Measurements from ENCODE around the gene IMMP2L. TPM values are rescaled to one million over a fixed set of nuclear protein-coding genes. Genes with fewer than 3 reads are reported as not detected.
A peak's percentile ranks its signal among the peaks of the same experiment; 100 is the strongest.

Gene IMMP2L
- polyA plus RNA-seq, 4 donors = 10.5 to 20.1 (median 14.1) TPM

- FAIRE-seq (no peak), DNase-seq (no peak)
- Histone ChIP-seq H3K4me1 (ENCODE audit: control insufficient read depth in 3 of 3, insufficient read depth in 2 of 3, low read depth in 1 of 3, low read length in 2 of 3) (peaks cover 0 to 3% (median 0%) of the 10 kb centered on the region in 3 donors), H3K4me3 (ENCODE audit: low read depth in 1 of 3, low read length in 3 of 3) (no peak overlapping the region), H3K36me3 (ENCODE audit: control insufficient read depth in 3 of 3, insufficient read depth in 2 of 3, low read depth in 1 of 3, low read length in 3 of 3) (no peaks in the 10 kb centered on the region), H3K27me3 (ENCODE audit: control insufficient read depth in 3 of 3, insufficient read depth in 3 of 3, low read length in 3 of 3) (no peaks in the 10 kb centered on the region), H3K27ac (ENCODE audit: low read depth in 1 of 3, low read length in 2 of 3) (no peak overlapping the region), H3K9me3 (ENCODE audit: control insufficient read depth in 2 of 2, insufficient read depth in 1 of 2, low read depth in 1 of 2, low read length in 1 of 2) (no peaks in the 10 kb centered on the region)
- WGBS, 3 donors = 90 to 100% (median 93%) methylated on average over 3 of the region's 3 CpGs
These were observed 178.0 kb downstream of the IMMP2L start for GRCh38 chr7:111384065-111384891.

- FAIRE-seq = no peak
- H3K9me3 ChIP-seq (ENCODE audit: control insufficient read depth in 2 of 2, insufficient read depth in 1 of 2, low read depth in 1 of 2, low read length in 1 of 2) = no peaks in the 10 kb centered on the region
These were observed 179.2 kb downstream of the IMMP2L start for GRCh38 chr7:111383133-111383532.

GRCh38 chr7:111381590-111381989 is 180.7 kb downstream of the IMMP2L start:
- H3K27ac ChIP-seq (ENCODE audit: low read depth in 1 of 3, low read length in 2 of 3) = no peak overlapping the region
- H3K27me3 ChIP-seq (ENCODE audit: control insufficient read depth in 3 of 3, insufficient read depth in 3 of 3, low read length in 3 of 3) = no peaks in the 10 kb centered on the region
- FAIRE-seq (no peak), DNase-seq (no peak)
- H3K36me3 ChIP-seq (ENCODE audit: control insufficient read depth in 3 of 3, insufficient read depth in 2 of 3, low read depth in 1 of 3, low read length in 3 of 3) = no peaks in the 10 kb centered on the region
- H3K4me3 ChIP-seq (ENCODE audit: low read depth in 1 of 3, low read length in 3 of 3) = no peak overlapping the region
- H3K9me3 ChIP-seq (ENCODE audit: control insufficient read depth in 2 of 2, insufficient read depth in 1 of 2, low read depth in 1 of 2, low read length in 1 of 2) = no peaks in the 10 kb centered on the region
- H3K4me1 ChIP-seq (ENCODE audit: control insufficient read depth in 3 of 3, insufficient read depth in 2 of 3, low read depth in 1 of 3, low read length in 2 of 3) = peaks cover 0 to 3% (median 0%) of the 10 kb centered on the region in 3 donors
- WGBS, 3 donors = 92 to 96% (median 95%) methylated on average over 2 of the region's 2 CpGs

More at GRCh38 chr7:111383133-111383532, 179.2 kb downstream of the IMMP2L start:
- 97 to 99% (median 98%) methylated on average over 3 of the region's 3 CpGs for WGBS, 3 donors
- Histone ChIP-seq H3K27me3 (ENCODE audit: control insufficient read depth in 3 of 3, insufficient read depth in 3 of 3, low read length in 3 of 3) (no peaks in the 10 kb centered on the region), H3K4me1 (ENCODE audit: control insufficient read depth in 3 of 3, insufficient read depth in 2 of 3, low read depth in 1 of 3, low read length in 2 of 3) (peaks cover 0 to 3% (median 0%) of the 10 kb centered on the region in 3 donors), H3K4me3 (ENCODE audit: low read depth in 1 of 3, low read length in 3 of 3) (no peak overlapping the region), H3K27ac (ENCODE audit: low read depth in 1 of 3, low read length in 2 of 3) (no peak overlapping the region), H3K36me3 (ENCODE audit: control insufficient read depth in 3 of 3, insufficient read depth in 2 of 3, low read depth in 1 of 3, low read length in 3 of 3) (no peaks in the 10 kb centered on the region)
- DNase-seq = no peak

GRCh38 chr7:111380945-111381344 is 181.3 kb downstream of the IMMP2L start:
- no peak overlapping the region for H3K4me3 ChIP-seq (ENCODE audit: low read depth in 1 of 3, low read length in 3 of 3)
- no peaks in the 10 kb centered on the region for H3K9me3 ChIP-seq (ENCODE audit: control insufficient read depth in 2 of 2, insufficient read depth in 1 of 2, low read depth in 1 of 2, low read length in 1 of 2)
- FAIRE-seq (no peak), DNase-seq (peak; percentile 85 to 88)
- no peaks in the 10 kb centered on the region for H3K36me3 ChIP-seq (ENCODE audit: control insufficient read depth in 3 of 3, insufficient read depth in 2 of 3, low read depth in 1 of 3, low read length in 3 of 3)
- 40 to 71% (median 49%) methylated on average over 4 of the region's 4 CpGs for WGBS, 3 donors
- H3K27ac ChIP-seq (ENCODE audit: low read depth in 1 of 3, low read length in 2 of 3) = peak overlapping the region in 1 of 3 donors; percentile 64
- peaks cover 0 to 3% (median 0%) of the 10 kb centered on the region in 3 donors for H3K4me1 ChIP-seq (ENCODE audit: control insufficient read depth in 3 of 3, insufficient read depth in 2 of 3, low read depth in 1 of 3, low read length in 2 of 3)
- H3K27me3 ChIP-seq (ENCODE audit: control insufficient read depth in 3 of 3, insufficient read depth in 3 of 3, low read length in 3 of 3) = no peaks in the 10 kb centered on the region

GRCh38 chr7:111374027-111374426 is 188.3 kb downstream of the IMMP2L start:
- FAIRE-seq = no peak

GRCh38 chr7:111371437-111371836 is 190.9 kb downstream of the IMMP2L start:
- FAIRE-seq = no peak
- Histone ChIP-seq H3K4me3 (ENCODE audit: low read depth in 1 of 3, low read length in 3 of 3) (no peak overlapping the region), H3K4me1 (ENCODE audit: control insufficient read depth in 3 of 3, insufficient read depth in 2 of 3, low read depth in 1 of 3, low read length in 2 of 3) (no peaks in the 10 kb centered on the region), H3K36me3 (ENCODE audit: control insufficient read depth in 3 of 3, insufficient read depth in 2 of 3, low read depth in 1 of 3, low read length in 3 of 3) (no peaks in the 10 kb centered on the region), H3K27me3 (ENCODE audit: control insufficient read depth in 3 of 3, insufficient read depth in 3 of 3, low read length in 3 of 3) (no peaks in the 10 kb centered on the region), H3K9me3 (ENCODE audit: control insufficient read depth in 2 of 2, insufficient read depth in 1 of 2, low read depth in 1 of 2, low read length in 1 of 2) (no peaks in the 10 kb centered on the region), H3K27ac (ENCODE audit: low read depth in 1 of 3, low read length in 2 of 3) (no peak overlapping the region)
- DNase-seq = no peak
- WGBS, 3 donors = 95 to 100% (median 97%) methylated on average over 1 of the region's 1 CpG

More at GRCh38 chr7:111374027-111374426, 188.3 kb downstream of the IMMP2L start:
- Histone ChIP-seq H3K27ac (ENCODE audit: low read depth in 1 of 3, low read length in 2 of 3) (no peak overlapping the region), H3K9me3 (ENCODE audit: control insufficient read depth in 2 of 2, insufficient read depth in 1 of 2, low read depth in 1 of 2, low read length in 1 of 2) (no peaks in the 10 kb centered on the region), H3K4me3 (ENCODE audit: low read depth in 1 of 3, low read length in 3 of 3) (no peak overlapping the region), H3K27me3 (ENCODE audit: control insufficient read depth in 3 of 3, insufficient read depth in 3 of 3, low read length in 3 of 3) (no peaks in the 10 kb centered on the region), H3K4me1 (ENCODE audit: control insufficient read depth in 3 of 3, insufficient read depth in 2 of 3, low read depth in 1 of 3, low read length in 2 of 3) (no peaks in the 10 kb centered on the region), H3K36me3 (ENCODE audit: control insufficient read depth in 3 of 3, insufficient read depth in 2 of 3, low read depth in 1 of 3, low read length in 3 of 3) (no peaks in the 10 kb centered on the region)
- no peak for DNase-seq

GRCh38 chr7:111370002-111370401 is 192.3 kb downstream of the IMMP2L start:
- H3K36me3 ChIP-seq (ENCODE audit: control insufficient read depth in 3 of 3, insufficient read depth in 2 of 3, low read depth in 1 of 3, low read length in 3 of 3) = no peaks in the 10 kb centered on the region
- DNase-seq = no peak
- no peak overlapping the region for H3K27ac ChIP-seq (ENCODE audit: low read depth in 1 of 3, low read length in 2 of 3)
- H3K9me3 ChIP-seq (ENCODE audit: control insufficient read depth in 2 of 2, insufficient read depth in 1 of 2, low read depth in 1 of 2, low read length in 1 of 2) = no peaks in the 10 kb centered on the region
- no peak for FAIRE-seq
- WGBS, 3 donors = 94 to 100% (median 97%) methylated on average over 1 of the region's 1 CpG
- no peaks in the 10 kb centered on the region for H3K27me3 ChIP-seq (ENCODE audit: control insufficient read depth in 3 of 3, insufficient read depth in 3 of 3, low read length in 3 of 3)
- no peak overlapping the region for H3K4me3 ChIP-seq (ENCODE audit: low read depth in 1 of 3, low read length in 3 of 3)
- H3K4me1 ChIP-seq (ENCODE audit: control insufficient read depth in 3 of 3, insufficient read depth in 2 of 3, low read depth in 1 of 3, low read length in 2 of 3) = no peaks in the 10 kb centered on the region

GRCh38 chr7:111368381-111369065 is 193.8 kb downstream of the IMMP2L start:
- Histone ChIP-seq H3K27ac (ENCODE audit: low read depth in 1 of 3, low read length in 2 of 3) (no peak overlapping the region), H3K27me3 (ENCODE audit: control insufficient read depth in 3 of 3, insufficient read depth in 3 of 3, low read length in 3 of 3) (no peaks in the 10 kb centered on the region), H3K4me1 (ENCODE audit: control insufficient read depth in 3 of 3, insufficient read depth in 2 of 3, low read depth in 1 of 3, low read length in 2 of 3) (no peaks in the 10 kb centered on the region), H3K36me3 (ENCODE audit: control insufficient read depth in 3 of 3, insufficient read depth in 2 of 3, low read depth in 1 of 3, low read length in 3 of 3) (no peaks in the 10 kb centered on the region), H3K9me3 (ENCODE audit: control insufficient read depth in 2 of 2, insufficient read depth in 1 of 2, low read depth in 1 of 2, low read length in 1 of 2) (no peaks in the 10 kb centered on the region), H3K4me3 (ENCODE audit: low read depth in 1 of 3, low read length in 3 of 3) (no peak overlapping the region)
- DNase-seq = no peak
- 91 to 97% (median 96%) methylated on average over 3 of the region's 3 CpGs for WGBS, 3 donors
- FAIRE-seq = no peak

Data from small intestine (tissue), 7 donors.